GM10266 (cell line): Measurements from ENCODE around the gene CERK.

ENCODE experiments used
- DNase-seq: peaks from one replicate; pipeline ENCODE4 v3.0.0; 2012; ENCODE audit errors: extremely low spot score
- TF ChIP-seq, protein P1 (sequence below): IDR thresholded peaks from 2 replicates; pipeline ENCODE4 v1.5.1; 2012; ENCODE audit warnings: mild to moderate bottlenecking, low read depth; ENCODE audit not compliant: control insufficient read depth, insufficient read depth; ENCODE audit errors: missing control alignments

CERK gene

GRCh38 chr22:46678785-46679700 is 59.0 kb downstream of the CERK start:
- no peak for DNase-seq

DNA sequence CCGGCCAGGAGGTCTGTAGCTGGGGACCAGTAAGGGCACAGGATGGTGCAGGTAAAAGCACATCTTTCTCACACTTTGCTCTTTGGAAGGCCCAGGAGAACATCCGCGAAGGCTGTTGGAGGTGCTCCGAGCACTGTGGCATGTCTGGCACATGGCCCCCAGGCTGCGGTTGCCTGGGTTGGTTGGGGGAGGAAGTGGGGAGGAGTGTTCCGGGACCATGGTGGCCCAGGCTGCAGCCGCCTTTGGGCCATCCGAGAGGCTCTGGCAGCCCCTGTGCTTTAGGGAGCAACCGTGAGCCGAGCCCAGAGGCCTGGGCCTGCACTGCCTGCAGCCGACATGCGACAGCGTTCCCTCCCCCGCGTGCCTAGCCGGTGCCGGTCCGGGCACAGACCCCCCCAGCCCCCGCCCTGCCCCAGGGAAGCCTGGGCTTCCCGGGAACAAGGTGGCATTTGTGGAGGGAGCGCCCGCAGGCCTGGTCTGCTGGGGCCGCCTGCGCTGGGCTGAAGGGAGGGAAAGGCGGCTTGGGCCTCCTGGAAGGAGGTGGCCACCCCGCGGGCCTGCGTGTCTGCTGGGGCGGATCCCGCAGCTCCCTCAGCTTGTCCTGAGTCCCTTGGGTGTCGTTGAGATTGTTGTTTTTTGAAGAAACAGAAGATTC is 59.9 kb downstream of the CERK start:
- DNase-seq = no peak
- TF ChIP-seq, protein P1, sequence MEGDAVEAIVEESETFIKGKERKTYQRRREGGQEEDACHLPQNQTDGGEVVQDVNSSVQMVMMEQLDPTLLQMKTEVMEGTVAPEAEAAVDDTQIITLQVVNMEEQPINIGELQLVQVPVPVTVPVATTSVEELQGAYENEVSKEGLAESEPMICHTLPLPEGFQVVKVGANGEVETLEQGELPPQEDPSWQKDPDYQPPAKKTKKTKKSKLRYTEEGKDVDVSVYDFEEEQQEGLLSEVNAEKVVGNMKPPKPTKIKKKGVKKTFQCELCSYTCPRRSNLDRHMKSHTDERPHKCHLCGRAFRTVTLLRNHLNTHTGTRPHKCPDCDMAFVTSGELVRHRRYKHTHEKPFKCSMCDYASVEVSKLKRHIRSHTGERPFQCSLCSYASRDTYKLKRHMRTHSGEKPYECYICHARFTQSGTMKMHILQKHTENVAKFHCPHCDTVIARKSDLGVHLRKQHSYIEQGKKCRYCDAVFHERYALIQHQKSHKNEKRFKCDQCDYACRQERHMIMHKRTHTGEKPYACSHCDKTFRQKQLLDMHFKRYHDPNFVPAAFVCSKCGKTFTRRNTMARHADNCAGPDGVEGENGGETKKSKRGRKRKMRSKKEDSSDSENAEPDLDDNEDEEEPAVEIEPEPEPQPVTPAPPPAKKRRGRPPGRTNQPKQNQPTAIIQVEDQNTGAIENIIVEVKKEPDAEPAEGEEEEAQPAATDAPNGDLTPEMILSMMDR = no peak

More at GRCh38 chr22:46678785-46679700, 59.0 kb downstream of the CERK start:
- TF ChIP-seq, protein P1 = no peak

DNA sequence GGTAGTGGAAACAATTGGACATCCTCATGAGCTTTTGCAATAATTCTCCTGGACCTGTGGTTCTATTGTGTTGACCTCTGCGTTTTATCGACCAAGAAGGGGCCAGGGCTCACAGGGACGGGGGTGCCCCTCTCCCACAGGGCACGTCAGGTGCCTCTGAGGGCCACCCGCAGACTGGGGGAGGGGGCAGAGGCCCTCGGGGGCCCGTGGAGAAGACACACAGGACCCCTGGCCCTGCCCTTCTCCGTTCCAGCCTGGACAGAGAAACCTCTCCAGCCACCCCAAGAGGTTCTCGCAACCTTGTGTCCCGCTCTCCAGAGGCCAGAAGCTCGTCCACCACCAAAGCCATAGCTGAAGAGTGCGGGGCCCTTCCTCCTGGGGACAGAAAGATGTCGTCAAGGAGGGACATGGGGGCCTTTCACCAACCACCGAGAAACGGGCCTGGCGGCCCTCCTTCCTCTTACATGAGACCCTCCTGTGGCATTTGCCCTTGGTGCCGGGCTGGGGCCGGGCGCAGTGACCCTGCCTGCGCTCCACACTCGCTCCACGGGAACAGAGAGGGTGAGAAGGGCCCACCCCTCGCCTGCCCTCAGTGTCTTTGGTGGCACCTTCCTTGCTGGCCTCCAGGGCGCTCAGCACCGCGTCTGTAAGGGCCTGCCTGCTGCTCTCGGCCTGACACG is 60.6 kb downstream of the CERK start:
- no peak for DNase-seq
- TF ChIP-seq, protein P1 = no peak

GRCh38 chr22:46676881-46677280 is 61.2 kb downstream of the CERK start:
- TF ChIP-seq, protein P1 = no peak

GRCh38 chr22:46676479-46676878 is 61.6 kb downstream of the CERK start:
- TF ChIP-seq, protein P1 = no peak
- DNase-seq = no peak

More at GRCh38 chr22:46676881-46677280, 61.2 kb downstream of the CERK start:
- DNase-seq = no peak

GRCh38 chr22:46675938-46676337 is 62.1 kb downstream of the CERK start:
- DNase-seq = no peak
- TF ChIP-seq, protein P1 = no peak
